GM12873 (cell line): ENCODE data around the gene KRT17.
A peak's percentile ranks its signal among the peaks of the same experiment; 100 is the strongest.

Source experiments
- CTCF ChIP-seq: IDR thresholded peaks from 2 replicates; pipeline ENCODE4 v1.5.1; 2012; ENCODE audit warnings: low read depth, mild to moderate bottlenecking, moderate library complexity, low read length, control low read depth; ENCODE audit not compliant: insufficient read depth; ENCODE audit errors: missing control alignments

KRT17 gene

GRCh38 chr17:41624208-41625101 is at the start of gene KRT17:
KRT17 (minus strand) TSS chr17:41624575; CDS start chr17:41624509, 66 bp downstream.
- TF ChIP-seq CTCF, result no peak

GRCh38 chr17:41672153-41672552 is 47.8 kb upstream of the KRT17 start:
- no peak for TF ChIP-seq CTCF

- no peak for TF ChIP-seq CTCF
Observed at GRCh38 chr17:41667280-41668041, 43.1 kb upstream of the KRT17 start.

GRCh38 chr17:41666708-41667279 is 42.4 kb upstream of the KRT17 start:
- TF ChIP-seq CTCF, result peak; percentile 96

- TF ChIP-seq CTCF, result no peak
Observed at GRCh38 chr17:41666237-41666641, 41.9 kb upstream of the KRT17 start.

- peak; percentile 97 for TF ChIP-seq CTCF
Observed at GRCh38 chr17:41665566-41666236, 41.3 kb upstream of the KRT17 start.
